DND-41 (cell line): ENCODE measurements around the gene SLC11A1.
A peak's percentile ranks its signal among the peaks of the same experiment; 100 is the strongest.

Experiments used
- ATAC-seq: fragments of 200-7000 bp; cut with Tn5 transposase; 3 replicates; pipeline ENCODE4 v1.9.1; 2021; ENCODE audit warnings: low read depth; ENCODE audit not compliant: insufficient read depth
- DNase-seq: peaks from one replicate; pipeline ENCODE4 v3.0.0-alpha.2; 2020
- H2AFZ ChIP-seq: 2 replicates; pipeline ENCODE4 v1.6.0; 2012; ENCODE audit warnings: low read depth, low read length
- H3K27ac ChIP-seq: 2 replicates; pipeline ENCODE4 v1.5.1; 2012; ENCODE audit warnings: low read length, inconsistent platforms
- H3K27me3 ChIP-seq: fragments of 200-600 bp; sonication (generic); 2 replicates; pipeline ENCODE4 v1.6.0; 2012; ENCODE audit warnings: low read length, mild to moderate bottlenecking, inconsistent platforms; ENCODE audit not compliant: insufficient read depth, poor library complexity
- H3K36me3 ChIP-seq: 2 replicates; pipeline ENCODE4 v1.5.1; 2012; ENCODE audit warnings: low read length, inconsistent platforms; ENCODE audit not compliant: insufficient read depth
- H3K4me1 ChIP-seq: 2 replicates; pipeline ENCODE4 v1.5.1; 2012; ENCODE audit warnings: mild to moderate bottlenecking, low read length; ENCODE audit not compliant: insufficient read depth
- H3K4me2 ChIP-seq: 2 replicates; pipeline ENCODE4 v1.6.0; 2012; ENCODE audit warnings: mild to moderate bottlenecking, moderate library complexity, low read length, inconsistent platforms; ENCODE audit not compliant: insufficient read depth
- H3K4me3 ChIP-seq, 2 experiments: fragments of 200-600 bp in 1 of 2; shearing (Covaris generic) in 1 of 2; 2 replicates each; pipeline ENCODE4 v1.5.1; 2012 to 2016; ENCODE audit warnings: inconsistent platforms in 2 of 2, low read length in 2 of 2, mild to moderate bottlenecking in 2 of 2, low read depth in 1 of 2, moderate library complexity in 1 of 2
- H3K79me2 ChIP-seq: 2 replicates; pipeline ENCODE4 v1.6.0; 2012; ENCODE audit warnings: low read length, inconsistent platforms; ENCODE audit not compliant: insufficient read depth
- H3K9ac ChIP-seq: 2 replicates; pipeline ENCODE4 v1.6.0; 2012; ENCODE audit warnings: low read depth, mild to moderate bottlenecking, inconsistent platforms, low read length, moderate library complexity
- H3K9me3 ChIP-seq: 2 replicates; pipeline ENCODE4 v1.5.1; 2012; ENCODE audit warnings: low read length, moderate library complexity, mild to moderate bottlenecking, inconsistent platforms; ENCODE audit not compliant: insufficient read depth, severe bottlenecking
- H4K20me1 ChIP-seq: 2 replicates; pipeline ENCODE4 v1.6.0; 2012; ENCODE audit warnings: low read length; ENCODE audit not compliant: insufficient read depth
- CTCF ChIP-seq: IDR thresholded peaks from 2 replicates; pipeline ENCODE4 v1.5.1; 2012; ENCODE audit warnings: borderline replicate concordance, low read length, moderate library complexity, mild to moderate bottlenecking; ENCODE audit not compliant: poor library complexity, severe bottlenecking; ENCODE audit errors: extremely low read depth
- EZH2 ChIP-seq: IDR thresholded peaks from 3 replicates; pipeline ENCODE4 v1.6.1; 2012; ENCODE audit warnings: borderline replicate concordance, low read depth, mild to moderate bottlenecking, moderate library complexity, low read length, inconsistent platforms; ENCODE audit not compliant: severe bottlenecking

The SLC11A1 gene

GRCh38 chr2:218392459-218392858 lies 10.4 kb downstream of the SLC11A1 start:
- Histone ChIP-seq H3K9ac (no peak overlapping the region), H3K36me3 (no peaks in the 10 kb centered on the region; the same call in 1 of the 2 replicates), H3K9me3 (no peaks in the 10 kb centered on the region), H3K4me3 (no peak overlapping the region), H3K4me1 (peaks cover 18% of the 10 kb centered on the region), H3K27me3 (no peaks in the 10 kb centered on the region), H3K79me2 (peaks cover 4% of the 10 kb centered on the region), H2AFZ (no peak overlapping the region), H3K27ac (no peak overlapping the region), H3K4me2 (no peak overlapping the region), H4K20me1 (no peaks in the 10 kb centered on the region)
- no peak for TF ChIP-seq EZH2
- TF ChIP-seq CTCF, result no peak
- no peak for DNase-seq
- no peak for ATAC-seq

GRCh38 chr2:218392891-218393462 lies 10.9 kb downstream of the SLC11A1 start:
- TF ChIP-seq EZH2 (no peak), CTCF (no peak)
- DNase-seq, result no peak

GRCh38 chr2:218393750-218394290 lies 11.7 kb downstream of the SLC11A1 start:
- TF ChIP-seq EZH2 (no peak), CTCF (no peak)
- Histone ChIP-seq H3K4me3 (no peak overlapping the region), H3K27me3 (no peaks in the 10 kb centered on the region), H3K27ac (no peak overlapping the region), H3K4me2 (no peak overlapping the region), H3K9me3 (no peaks in the 10 kb centered on the region), H3K36me3 (no peaks in the 10 kb centered on the region; the same call in 1 of the 2 replicates), H2AFZ (no peak overlapping the region), H3K4me1 (peaks cover 29% of the 10 kb centered on the region), H3K9ac (no peak overlapping the region), H3K79me2 (peaks cover 16% of the 10 kb centered on the region), H4K20me1 (no peaks in the 10 kb centered on the region)
- DNase-seq, result peak; percentile 27
- no peak for ATAC-seq

More at GRCh38 chr2:218392891-218393462, 10.9 kb downstream of the SLC11A1 start:
- Histone ChIP-seq H3K36me3 (no peaks in the 10 kb centered on the region; the same call in 1 of the 2 replicates), H3K4me2 (no peak overlapping the region), H2AFZ (no peak overlapping the region), H3K9ac (no peak overlapping the region), H3K9me3 (no peaks in the 10 kb centered on the region), H3K79me2 (peaks cover 9% of the 10 kb centered on the region), H3K27ac (no peak overlapping the region), H4K20me1 (no peaks in the 10 kb centered on the region), H3K4me3 (no peak overlapping the region), H3K27me3 (no peaks in the 10 kb centered on the region), H3K4me1 (peaks cover 23% of the 10 kb centered on the region)
- no peak for ATAC-seq
